ENCODE measurements around the gene MAP3K7.

MAP3K7 gene

DNA sequence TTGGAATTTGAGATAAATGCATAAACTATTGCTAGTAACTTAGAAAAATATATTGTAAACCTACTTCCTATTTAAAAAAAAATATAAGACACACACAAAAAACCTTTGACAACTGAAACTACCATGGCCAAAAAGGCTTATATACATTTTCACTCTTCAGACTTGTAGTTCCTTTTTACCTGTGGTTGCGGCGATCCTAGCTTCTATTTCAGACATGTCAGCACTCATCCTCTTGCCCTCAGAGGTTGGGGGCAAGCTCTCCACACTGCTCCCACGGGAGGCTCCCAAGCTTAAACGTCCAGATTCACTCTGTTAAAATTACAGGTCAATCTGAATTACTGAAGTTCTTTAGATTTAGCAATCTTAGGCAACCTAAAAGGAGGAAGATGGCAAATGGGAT, 39.8 kb downstream of the MAP3K7 start:
- Histone ChIP-seq H3K4me1 (ENCODE audit: insufficient read depth, poor library complexity, severe bottlenecking) (no peaks in the 10 kb centered on the region), H3K4me3 (ENCODE audit: severe bottlenecking) (no peak overlapping the region), H3K9me3 (ENCODE audit: severe bottlenecking) (no peaks in the 10 kb centered on the region), H3K36me3 (ENCODE audit: low read depth) (peaks cover 98% of the 10 kb centered on the region), H3K27ac (ENCODE audit: poor library complexity, severe bottlenecking) (no peak overlapping the region), H3K27me3 (ENCODE audit: insufficient read depth, poor library complexity, severe bottlenecking) (no peaks in the 10 kb centered on the region)
- TF ChIP-seq, protein P1, sequence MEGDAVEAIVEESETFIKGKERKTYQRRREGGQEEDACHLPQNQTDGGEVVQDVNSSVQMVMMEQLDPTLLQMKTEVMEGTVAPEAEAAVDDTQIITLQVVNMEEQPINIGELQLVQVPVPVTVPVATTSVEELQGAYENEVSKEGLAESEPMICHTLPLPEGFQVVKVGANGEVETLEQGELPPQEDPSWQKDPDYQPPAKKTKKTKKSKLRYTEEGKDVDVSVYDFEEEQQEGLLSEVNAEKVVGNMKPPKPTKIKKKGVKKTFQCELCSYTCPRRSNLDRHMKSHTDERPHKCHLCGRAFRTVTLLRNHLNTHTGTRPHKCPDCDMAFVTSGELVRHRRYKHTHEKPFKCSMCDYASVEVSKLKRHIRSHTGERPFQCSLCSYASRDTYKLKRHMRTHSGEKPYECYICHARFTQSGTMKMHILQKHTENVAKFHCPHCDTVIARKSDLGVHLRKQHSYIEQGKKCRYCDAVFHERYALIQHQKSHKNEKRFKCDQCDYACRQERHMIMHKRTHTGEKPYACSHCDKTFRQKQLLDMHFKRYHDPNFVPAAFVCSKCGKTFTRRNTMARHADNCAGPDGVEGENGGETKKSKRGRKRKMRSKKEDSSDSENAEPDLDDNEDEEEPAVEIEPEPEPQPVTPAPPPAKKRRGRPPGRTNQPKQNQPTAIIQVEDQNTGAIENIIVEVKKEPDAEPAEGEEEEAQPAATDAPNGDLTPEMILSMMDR (IDR thresholded peaks at IDR 0.05; ENCODE audit: poor library complexity, severe bottlenecking), result no peak
- ATAC-seq (ENCODE audit: low read depth) (no peak), DNase-seq (ENCODE audit: low spot score) (no peak)

DNA sequence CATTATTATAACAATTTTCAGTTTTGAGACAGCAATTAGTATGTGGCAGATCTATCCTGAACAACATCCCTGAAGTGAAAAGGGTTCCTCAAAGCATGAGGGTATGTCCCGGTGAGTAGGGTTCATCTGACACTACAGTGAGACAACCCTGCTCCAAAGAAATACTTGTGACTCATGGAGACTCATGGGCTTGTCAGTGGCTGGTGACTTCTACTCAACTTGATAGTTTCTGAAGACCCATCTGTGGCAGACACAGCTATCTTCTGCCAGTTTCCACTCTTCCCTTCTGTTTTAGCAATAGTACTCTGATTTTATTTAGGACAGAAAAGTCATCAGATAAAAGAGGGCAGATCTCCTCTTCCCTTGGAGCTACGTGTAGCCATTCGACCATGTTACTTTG, 41.4 kb downstream of the MAP3K7 start:
- TF ChIP-seq, protein P1 (IDR thresholded peaks at IDR 0.05; ENCODE audit: poor library complexity, severe bottlenecking), result no peak
- DNase-seq (ENCODE audit: low spot score) (no peak), ATAC-seq (ENCODE audit: low read depth) (no peak)
- Histone ChIP-seq H3K4me3 (ENCODE audit: severe bottlenecking) (no peak overlapping the region), H3K27ac (ENCODE audit: poor library complexity, severe bottlenecking) (no peak overlapping the region), H3K36me3 (ENCODE audit: low read depth) (peaks cover 91% of the 10 kb centered on the region), H3K9me3 (ENCODE audit: severe bottlenecking) (no peaks in the 10 kb centered on the region), H3K27me3 (ENCODE audit: insufficient read depth, poor library complexity, severe bottlenecking) (no peaks in the 10 kb centered on the region), H3K4me1 (ENCODE audit: insufficient read depth, poor library complexity, severe bottlenecking) (no peaks in the 10 kb centered on the region)

DNA sequence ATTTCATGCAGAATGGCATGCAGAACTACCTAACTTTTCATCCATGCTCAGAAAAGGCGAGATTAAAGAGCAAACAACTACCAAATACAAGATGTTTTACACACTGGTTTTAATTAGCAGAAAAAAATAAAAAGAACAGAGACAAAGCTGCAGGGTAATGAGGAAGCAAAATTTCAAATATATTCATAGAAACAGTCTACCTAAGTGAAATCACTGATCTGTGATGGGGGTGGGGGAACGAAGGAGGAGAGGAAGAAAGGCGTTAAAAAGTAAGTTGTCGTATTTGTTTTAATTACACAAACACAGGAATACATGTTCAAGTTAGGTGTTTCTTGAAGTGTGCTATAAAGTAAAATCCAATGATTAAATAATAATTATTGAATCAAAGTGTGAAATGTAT, 42.1 kb downstream of the MAP3K7 start:
- H3K4me1 ChIP-seq (ENCODE audit: insufficient read depth, poor library complexity, severe bottlenecking), result no peaks in the 10 kb centered on the region
- ATAC-seq (ENCODE audit: low read depth), result no peak
- TF ChIP-seq, protein P1 (IDR thresholded peaks at IDR 0.05; ENCODE audit: poor library complexity, severe bottlenecking), result no peak
- H3K9me3 ChIP-seq (ENCODE audit: severe bottlenecking), result no peaks in the 10 kb centered on the region
- H3K4me3 ChIP-seq (ENCODE audit: severe bottlenecking), result no peak overlapping the region
- no peak for DNase-seq (ENCODE audit: low spot score)
- peaks cover 89% of the 10 kb centered on the region for H3K36me3 ChIP-seq (ENCODE audit: low read depth)
- no peaks in the 10 kb centered on the region for H3K27me3 ChIP-seq (ENCODE audit: insufficient read depth, poor library complexity, severe bottlenecking)
- H3K27ac ChIP-seq (ENCODE audit: poor library complexity, severe bottlenecking), result no peak overlapping the region

DNA sequence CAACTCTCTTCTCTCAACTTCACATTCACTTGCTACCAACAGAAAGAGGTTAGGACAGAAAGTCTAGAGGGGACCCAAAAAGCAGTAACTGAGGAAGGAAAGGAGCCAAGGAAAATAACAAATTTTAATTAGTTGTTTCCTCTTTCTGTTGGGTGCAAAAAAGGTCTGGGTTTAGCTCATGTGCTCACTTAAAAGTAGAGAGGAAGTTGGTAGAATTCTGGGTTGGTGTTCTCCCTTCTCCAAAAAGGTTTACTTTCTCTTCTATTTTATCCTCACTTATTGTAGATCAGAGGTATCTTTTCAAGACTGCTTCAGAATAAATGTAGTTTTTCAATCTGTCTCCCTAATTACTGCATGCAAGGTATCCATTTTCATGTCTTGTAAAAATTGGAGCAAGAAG, 42.8 kb downstream of the MAP3K7 start:
- ATAC-seq (ENCODE audit: low read depth), result no peak
- no peak overlapping the region for H3K27ac ChIP-seq (ENCODE audit: poor library complexity, severe bottlenecking)
- no peaks in the 10 kb centered on the region for H3K4me1 ChIP-seq (ENCODE audit: insufficient read depth, poor library complexity, severe bottlenecking)
- H3K36me3 ChIP-seq (ENCODE audit: low read depth), result peaks cover 89% of the 10 kb centered on the region
- H3K4me3 ChIP-seq (ENCODE audit: severe bottlenecking), result no peak overlapping the region
- TF ChIP-seq, protein P1 (IDR thresholded peaks at IDR 0.05; ENCODE audit: poor library complexity, severe bottlenecking), result no peak
- no peak for DNase-seq (ENCODE audit: low spot score)
- H3K9me3 ChIP-seq (ENCODE audit: severe bottlenecking), result no peaks in the 10 kb centered on the region
- H3K27me3 ChIP-seq (ENCODE audit: insufficient read depth, poor library complexity, severe bottlenecking), result no peaks in the 10 kb centered on the region

DNA sequence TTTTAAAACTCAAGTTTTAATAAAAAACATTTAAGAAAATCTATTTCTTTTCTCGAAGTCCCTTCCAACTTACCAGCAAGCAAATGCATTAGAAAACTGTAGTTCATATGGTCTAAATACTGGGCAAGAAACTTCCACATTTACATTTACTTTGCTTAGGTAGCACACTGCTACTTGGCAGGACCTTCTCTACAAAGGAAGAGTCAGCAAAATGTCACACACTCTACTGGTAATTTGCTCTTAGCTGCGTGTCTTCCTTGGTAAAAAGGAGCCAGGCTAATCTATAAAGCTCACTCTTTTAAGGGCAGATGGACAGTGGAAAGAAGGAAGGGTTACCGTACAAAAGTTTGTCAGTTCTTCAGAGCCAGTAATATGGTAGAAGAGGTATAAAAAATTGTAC, 45.7 kb downstream of the MAP3K7 start:
- Histone ChIP-seq H3K27me3 (ENCODE audit: insufficient read depth, poor library complexity, severe bottlenecking) (no peaks in the 10 kb centered on the region), H3K9me3 (ENCODE audit: severe bottlenecking) (no peaks in the 10 kb centered on the region), H3K4me3 (ENCODE audit: severe bottlenecking) (no peak overlapping the region), H3K36me3 (ENCODE audit: low read depth) (peaks cover 76% of the 10 kb centered on the region), H3K27ac (ENCODE audit: poor library complexity, severe bottlenecking) (no peak overlapping the region), H3K4me1 (ENCODE audit: insufficient read depth, poor library complexity, severe bottlenecking) (no peaks in the 10 kb centered on the region)
- ATAC-seq (ENCODE audit: low read depth) (no peak), DNase-seq (ENCODE audit: low spot score) (no peak)
- TF ChIP-seq, protein P1 (IDR thresholded peaks at IDR 0.05; ENCODE audit: poor library complexity, severe bottlenecking), result no peak

Data from RWPE2 (cell line).